Epithelial cell of prostate (primary cell): ENCODE measurements around the gene PDGFD.

ENCODE experiments used
- DNase-seq: peaks from one replicate; pipeline ENCODE4 v3.0.0-alpha.2; 2011; ENCODE audit warnings: low read depth, low spot score
- H3K27ac ChIP-seq: fragments of 450-650 bp; 2 replicates; pipeline ENCODE4 v1.5.1; 2017; ENCODE audit warnings: mild to moderate bottlenecking

Gene PDGFD

GRCh38 chr11:103871923-103872551, 291.9 kb downstream of the PDGFD start:
- no peak overlapping the region for H3K27ac ChIP-seq

GRCh38 chr11:103870821-103871309, 293.1 kb downstream of the PDGFD start:
- no peak overlapping the region for H3K27ac ChIP-seq
- no peak for DNase-seq

More at GRCh38 chr11:103871923-103872551, 291.9 kb downstream of the PDGFD start:
- DNase-seq: no peak

GRCh38 chr11:103867481-103867880, 296.5 kb downstream of the PDGFD start:
- peak overlapping the region; percentile 30 for H3K27ac ChIP-seq
- no peak for DNase-seq

GRCh38 chr11:103863497-103863896, 300.4 kb downstream of the PDGFD start:
- peak overlapping the region; percentile 46 for H3K27ac ChIP-seq
- no peak for DNase-seq

GRCh38 chr11:103862802-103863174, 301.2 kb downstream of the PDGFD start:
- no peak for DNase-seq
- H3K27ac ChIP-seq: peak overlapping the region; percentile 46

- H3K27ac ChIP-seq: no peak overlapping the region
- DNase-seq: no peak
Measured at GRCh38 chr11:103862094-103862801, 301.7 kb downstream of the PDGFD start.
